A204.1 (cell line): ENCODE measurements around the gene YARS2.
"Not testable (repeated sequence)": the region's sequence is repeated elsewhere in the genome, so short reads cannot be mapped to it uniquely, and the experiment has no call there.

Experiments
- FAIRE-seq: peaks from 2 replicates; lab custom pipeline; 2012; peaks lifted over from hg19 to GRCh38; lab: Jason Lieb, UNC

Gene YARS2

DNA sequence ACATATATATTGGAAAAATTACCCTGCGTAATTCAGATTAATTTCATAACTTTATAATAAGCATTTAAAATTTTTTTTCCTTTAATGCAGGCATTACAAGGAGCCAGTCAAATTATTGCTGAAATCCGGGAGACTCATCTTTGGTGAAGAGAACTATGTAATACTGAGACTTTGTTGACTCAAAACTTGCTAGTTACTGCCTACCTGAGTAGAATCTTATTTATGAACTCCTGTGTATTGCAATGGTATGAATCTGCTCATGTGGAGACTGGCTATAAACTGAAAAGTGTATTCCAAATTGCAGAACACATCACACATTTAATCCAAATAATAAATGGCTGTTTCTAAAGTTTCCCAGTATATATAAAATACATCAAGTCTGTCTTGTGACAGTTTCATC lies 12.4 kb downstream of the YARS2 start:
- FAIRE-seq, result no peak

DNA sequence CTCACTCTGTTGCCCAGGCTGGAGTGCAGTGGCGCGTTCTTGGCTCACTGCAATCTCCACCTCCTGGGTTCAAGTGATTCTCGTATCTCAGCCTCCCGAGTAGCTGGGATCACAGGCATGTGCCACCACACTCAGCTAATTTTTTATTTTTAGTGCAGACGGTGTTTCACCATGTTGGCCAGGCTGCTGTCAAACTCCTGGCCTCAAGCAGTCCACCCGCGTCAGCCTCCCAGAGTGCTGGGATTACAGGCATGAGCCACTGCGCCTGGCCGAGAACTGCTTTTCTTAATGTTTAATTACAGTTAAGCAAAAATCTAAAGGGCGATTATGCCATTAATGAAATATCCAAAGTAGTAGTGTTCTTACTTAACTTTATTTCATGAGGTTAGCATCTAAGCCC lies 13.6 kb downstream of the YARS2 start:
- no peak for FAIRE-seq

DNA sequence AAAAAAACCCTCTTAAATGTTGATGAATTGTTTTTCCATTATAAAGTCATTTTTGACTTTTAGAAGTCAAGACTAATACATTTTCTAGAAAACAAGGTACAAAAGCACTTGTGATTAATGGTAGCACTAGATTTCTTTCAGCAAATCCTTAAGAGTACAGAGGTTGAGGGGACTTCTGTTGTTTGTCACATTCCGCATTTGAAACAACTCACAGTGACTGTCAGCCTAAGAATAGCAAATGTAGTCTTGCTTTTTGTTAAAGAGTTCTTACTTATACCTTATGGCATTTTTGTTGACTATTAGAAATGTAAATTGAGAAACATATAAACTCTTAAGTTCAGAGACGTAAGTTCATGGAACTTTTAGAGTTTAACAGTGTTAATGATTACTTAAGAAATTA lies 16.4 kb downstream of the YARS2 start:
- no peak for FAIRE-seq

DNA sequence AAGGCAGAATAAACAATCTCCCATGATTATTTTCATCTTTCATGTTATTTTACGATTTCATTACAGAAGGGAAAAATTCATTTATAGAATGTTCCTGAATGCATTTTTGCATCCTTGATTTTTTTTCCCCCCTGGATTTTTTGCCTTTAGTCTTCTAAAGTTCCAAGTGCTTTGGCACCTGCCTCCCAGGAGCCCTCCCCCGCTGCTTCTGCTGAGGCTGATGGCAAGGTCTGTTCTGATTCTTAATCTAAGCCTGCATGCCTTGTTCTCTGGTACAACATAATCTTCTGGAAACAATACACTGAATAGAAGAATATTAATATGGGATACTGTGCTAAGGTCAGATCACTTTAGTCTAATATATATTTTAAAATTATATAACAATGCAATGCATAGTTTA lies 18.0 kb downstream of the YARS2 start:
- FAIRE-seq, result no peak

DNA sequence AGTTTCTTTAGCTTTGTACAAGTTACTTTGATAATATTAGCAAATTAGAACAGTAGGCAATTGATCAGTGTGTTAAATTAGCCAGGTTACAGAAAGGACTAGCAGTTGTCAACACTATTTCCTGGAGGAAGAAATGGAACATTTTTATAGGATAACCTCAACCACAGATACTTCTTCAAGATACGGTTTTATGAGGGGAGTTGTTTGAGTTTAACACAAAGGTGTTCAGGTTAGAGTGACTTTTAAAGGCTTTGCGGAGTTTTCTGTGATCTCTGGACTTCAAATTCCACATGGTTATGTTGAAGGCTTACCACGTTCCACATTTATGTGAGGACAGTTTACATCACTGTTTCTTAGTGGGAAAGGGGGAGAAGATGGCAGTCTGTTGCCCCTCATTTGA lies 19.3 kb downstream of the YARS2 start:
- no peak for FAIRE-seq

DNA sequence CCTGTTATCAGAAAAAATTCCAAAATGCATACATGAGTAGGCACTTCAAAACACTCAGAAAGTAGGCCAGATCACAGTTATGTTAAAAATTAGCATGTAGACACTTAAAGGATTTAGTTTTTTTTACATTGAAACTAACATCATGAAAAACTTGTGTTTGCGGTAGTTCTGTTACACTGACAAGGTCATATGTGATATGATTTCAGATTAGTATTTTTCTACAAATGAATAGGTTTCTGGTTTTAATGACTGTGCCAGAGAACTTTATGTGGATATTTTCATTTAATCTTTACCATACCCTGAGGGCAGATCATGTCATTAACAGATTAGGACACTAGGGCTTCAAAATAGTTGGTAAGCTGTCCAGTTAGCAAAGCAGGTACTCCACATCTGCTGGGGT lies 20.7 kb downstream of the YARS2 start:
- no peak for FAIRE-seq

DNA sequence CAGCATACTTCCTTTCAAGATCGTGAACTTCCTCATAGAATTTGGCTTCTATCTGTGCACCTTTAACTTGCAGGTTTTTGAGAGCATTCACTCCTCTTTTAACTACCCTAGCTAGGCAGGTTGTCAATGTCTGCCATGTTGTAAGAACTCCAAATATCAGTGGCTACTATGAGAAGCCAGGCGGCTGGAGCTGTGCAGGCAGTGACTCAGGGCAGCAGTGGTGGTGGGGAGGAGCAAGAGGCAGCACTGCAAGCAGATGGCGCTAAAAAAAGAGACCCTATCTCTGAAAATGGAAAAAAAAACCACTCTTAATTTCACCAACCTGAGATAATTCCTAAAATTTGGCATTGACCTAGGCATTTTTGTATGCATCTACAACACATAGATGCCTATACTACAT lies 28.5 kb downstream of the YARS2 start:
- FAIRE-seq, result no peak

DNA sequence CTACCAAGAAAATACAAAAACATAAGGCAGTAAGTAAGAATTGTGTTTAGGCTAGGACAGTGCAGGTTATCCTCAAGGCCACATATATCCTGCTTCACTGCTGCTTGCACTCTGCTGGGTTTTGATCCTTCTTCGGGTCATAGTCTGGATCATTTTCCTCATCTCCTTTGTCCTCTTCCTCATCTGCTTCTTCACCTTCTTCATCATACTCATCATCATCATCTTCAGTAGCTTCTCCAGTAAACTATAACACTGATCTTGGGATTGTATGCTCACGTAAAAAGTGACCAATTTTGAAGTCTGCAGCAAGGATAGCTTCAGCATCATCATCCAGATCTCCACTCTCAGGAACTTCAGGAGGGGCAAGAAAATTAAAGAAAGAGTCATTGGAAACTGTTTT lies 29.4 kb downstream of the YARS2 start:
- FAIRE-seq, result no peak

DNA sequence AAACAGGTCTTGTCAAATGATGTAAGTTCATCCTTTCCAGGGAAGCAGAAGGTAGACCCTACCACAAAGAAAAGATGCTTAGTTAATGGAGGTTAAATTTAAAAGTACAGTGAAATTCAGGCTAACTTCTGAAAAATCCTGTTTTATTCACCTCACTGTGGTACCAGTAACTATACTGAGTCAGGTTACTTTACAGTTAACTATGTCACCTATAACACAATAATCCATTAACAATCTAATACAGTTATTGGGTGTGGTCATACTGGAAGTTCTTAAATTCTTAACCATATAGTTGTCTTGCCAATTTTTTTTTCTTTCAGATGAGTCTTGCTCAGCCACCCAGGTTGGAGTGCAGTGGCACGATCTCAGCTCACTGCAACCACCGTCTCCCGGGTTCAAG lies 30.4 kb downstream of the YARS2 start:
- FAIRE-seq, result not testable (repeated sequence)

DNA sequence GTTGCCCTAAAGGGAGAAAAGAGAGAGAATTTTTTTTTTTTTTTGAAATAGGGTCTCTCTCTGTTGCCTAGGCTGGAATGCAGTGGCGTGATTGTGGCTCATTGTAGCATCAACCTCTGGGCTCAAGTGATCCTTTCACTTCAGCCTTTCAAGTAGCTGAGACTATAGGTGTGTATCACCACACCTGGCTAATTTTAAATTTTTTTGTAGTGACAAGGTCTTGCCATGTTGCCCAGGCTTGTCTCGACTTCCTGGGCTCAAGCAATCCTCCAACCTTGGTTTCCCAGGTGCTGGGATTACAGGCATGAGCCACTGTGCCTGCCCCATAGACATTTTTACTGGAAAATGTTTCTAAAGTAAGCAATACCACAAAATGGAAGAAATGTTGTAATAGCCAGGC lies 36.8 kb downstream of the YARS2 start:
- no peak for FAIRE-seq

DNA sequence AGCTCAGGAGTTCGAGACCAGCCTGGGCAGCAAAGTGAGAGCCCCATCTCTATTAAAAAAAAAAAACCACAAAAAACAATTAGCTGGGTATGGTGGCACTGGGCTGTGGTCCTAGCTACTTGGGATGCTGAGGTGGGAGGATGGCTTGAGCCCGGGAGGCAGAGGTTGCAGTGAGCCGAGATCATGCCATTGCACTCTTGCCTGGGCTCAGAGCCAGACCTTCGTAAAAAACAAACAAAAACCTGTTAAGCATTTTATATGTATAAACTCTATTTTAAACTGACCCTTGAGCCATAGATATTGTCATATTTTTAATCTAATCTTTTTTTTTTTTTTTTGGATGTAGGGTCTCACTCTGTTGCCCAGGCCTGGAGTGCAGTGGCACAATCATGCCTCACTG lies 40.9 kb downstream of the YARS2 start:
- no peak for FAIRE-seq

DNA sequence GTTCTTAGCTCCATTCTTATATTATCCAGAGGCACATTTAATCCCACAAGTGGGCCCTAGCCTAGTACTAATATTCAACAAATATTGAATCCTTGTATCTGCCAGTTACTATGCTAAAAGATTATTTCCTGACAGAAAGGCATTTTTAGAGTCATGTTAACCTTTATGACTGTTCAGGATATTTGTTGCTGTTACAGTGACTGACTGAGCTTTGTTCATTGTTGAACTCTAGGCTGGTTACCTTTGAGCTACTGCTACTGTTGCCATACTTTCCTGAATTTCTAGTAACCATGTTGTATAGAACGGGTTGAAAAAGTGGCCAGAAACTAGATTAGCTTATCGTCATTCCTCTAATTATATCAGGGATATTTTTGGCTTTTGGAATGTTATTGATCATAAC lies 46.8 kb downstream of the YARS2 start:
- no peak for FAIRE-seq

DNA sequence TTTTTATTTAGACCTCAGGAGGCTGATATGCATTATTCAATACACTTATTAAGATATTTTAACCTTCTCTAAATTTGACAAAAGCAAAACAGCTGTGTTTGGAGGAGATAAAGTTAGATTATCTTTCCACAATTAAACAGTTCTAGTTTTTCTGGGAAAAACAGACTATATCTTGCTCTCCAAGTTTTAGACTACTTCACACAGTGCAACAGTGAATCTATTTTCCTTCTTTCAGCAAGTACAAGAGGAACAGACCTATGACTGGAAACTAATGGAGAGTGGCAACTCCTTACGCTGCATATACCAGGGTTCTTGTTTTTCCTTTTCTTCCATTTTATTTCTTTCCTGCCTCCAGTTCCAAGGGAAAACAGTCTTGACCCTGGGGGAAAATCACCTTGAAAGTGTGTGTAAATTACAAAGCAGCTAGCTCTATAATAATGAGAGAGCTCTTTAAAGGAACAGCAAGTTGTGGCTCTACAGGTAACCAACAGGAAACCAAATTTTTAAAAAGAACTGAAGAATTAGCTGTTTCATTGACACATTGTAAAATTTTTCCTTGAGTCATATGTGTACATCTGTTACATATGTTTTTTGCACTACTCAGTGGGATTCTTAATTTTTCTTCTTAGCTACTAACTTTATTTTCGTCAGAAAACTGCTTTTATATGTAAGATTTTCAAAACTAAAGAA lies 49.2 kb downstream of the YARS2 start:
- no peak for FAIRE-seq

DNA sequence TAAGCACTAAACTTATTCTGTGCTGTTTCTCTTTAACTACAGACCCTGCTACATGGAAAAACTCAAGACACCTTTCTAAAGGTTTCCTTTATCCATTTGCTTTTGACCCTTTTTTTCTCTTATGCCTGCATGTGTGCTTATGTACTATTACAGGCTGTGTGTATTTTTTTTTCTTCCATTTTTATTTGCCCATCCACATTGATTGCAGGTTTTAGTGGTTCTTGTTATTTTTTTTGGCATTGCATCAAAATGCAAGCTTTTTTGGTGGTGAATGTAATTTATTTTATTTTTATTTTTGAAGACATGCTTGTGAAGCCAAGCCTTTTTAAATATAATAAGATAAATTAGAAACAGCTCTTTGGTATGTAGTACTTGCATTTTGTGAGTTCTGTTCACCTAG lies 49.9 kb downstream of the YARS2 start:
- no peak for FAIRE-seq

DNA sequence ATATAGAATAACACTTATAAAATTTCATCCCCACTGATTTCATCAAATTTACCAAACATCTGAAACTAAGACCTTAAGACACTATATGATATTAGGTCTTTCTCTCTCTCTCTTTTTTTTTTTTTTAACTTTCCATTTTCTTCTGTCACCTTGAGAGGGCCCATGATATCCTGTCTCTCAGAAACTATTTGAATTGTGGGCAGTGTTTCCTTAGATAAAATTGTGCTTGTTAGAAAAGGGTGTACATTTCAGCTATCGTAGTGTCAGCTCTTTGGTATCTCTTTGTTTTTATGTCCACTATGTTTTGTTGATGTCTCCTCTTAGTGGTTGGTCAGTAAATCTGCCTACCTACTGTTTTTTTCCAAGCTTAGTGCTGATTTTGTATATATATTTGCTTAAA lies 52.8 kb downstream of the YARS2 start:
- no peak for FAIRE-seq

DNA sequence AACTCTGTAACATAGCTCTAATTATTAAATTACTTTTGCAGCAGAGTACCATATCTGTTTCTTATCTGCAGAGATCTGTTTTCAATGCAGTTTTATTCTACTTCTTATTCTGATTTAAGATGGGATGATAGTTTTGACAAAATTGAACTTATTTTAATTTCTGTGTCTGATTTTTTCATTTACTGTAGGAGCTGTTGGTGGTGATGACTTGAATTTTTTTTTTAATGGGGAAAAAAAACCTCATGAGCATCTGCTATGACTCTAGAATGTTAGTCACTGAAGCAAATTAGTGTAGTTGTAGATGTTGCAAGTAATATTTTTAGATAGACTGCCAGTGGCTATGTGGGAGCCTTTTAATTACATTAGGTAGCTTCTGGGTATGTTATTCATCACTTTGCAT lies 53.2 kb downstream of the YARS2 start:
- no peak for FAIRE-seq

DNA sequence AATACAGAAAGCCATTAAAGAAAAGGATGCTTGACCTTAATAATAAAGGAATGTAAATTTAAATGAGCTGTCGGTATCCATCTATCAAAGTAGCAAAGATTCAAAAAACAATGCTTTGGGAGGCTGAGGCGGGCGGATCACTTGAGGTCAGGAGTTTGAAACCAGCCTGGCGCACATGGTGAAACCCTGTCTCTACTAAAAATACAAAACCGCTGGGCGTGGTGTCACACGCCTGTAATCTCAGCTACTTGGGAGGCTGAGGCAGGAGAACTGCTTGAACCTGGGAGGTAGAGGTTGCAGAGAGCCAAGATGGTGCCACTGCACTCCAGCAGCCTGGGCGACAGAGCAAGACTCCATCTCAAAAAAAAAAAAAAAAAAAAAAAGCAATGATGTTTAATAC lies 56.3 kb downstream of the YARS2 start:
- not testable (repeated sequence) for FAIRE-seq

DNA sequence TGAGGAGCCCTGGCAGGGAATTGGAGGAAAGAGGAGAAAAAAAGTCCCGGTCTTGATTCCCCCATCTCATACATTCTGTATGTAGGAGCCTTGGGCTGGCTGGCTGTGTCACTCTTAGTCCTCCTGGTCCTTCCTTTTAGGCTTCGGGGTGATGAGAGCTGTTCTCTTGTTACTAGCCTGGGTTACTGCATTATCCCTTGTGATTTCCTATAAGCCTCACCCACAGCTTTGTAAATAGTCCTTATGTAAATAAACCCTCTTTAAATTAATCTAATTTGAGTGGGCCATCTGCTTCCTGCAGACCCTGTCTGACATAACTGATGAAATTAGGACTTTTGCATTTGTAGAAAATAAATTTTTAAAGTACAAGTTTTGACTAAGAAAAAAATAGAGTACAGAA lies 57.4 kb downstream of the YARS2 start:
- no peak for FAIRE-seq

DNA sequence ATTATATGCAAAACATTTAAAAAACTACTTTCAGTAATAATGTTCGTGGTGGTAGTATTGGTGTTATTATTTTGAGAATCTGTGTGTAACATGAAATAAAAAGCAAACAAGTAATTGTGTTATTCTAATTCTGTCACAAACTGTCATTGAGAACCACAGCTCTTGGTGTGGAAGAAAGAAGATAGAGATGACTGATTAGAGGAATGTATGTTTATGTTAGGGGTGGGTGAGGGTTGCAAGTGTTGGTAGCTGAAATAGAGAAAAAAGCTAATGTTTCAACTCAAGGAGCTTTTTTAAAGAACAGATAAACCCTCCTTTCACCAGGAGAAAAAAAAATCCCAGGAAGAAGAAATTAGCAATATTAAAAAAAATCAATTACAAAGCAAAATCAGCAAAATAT lies 58.3 kb downstream of the YARS2 start:
- FAIRE-seq, result no peak
